Measurements from ENCODE around the gene EEIG1.

DNA sequence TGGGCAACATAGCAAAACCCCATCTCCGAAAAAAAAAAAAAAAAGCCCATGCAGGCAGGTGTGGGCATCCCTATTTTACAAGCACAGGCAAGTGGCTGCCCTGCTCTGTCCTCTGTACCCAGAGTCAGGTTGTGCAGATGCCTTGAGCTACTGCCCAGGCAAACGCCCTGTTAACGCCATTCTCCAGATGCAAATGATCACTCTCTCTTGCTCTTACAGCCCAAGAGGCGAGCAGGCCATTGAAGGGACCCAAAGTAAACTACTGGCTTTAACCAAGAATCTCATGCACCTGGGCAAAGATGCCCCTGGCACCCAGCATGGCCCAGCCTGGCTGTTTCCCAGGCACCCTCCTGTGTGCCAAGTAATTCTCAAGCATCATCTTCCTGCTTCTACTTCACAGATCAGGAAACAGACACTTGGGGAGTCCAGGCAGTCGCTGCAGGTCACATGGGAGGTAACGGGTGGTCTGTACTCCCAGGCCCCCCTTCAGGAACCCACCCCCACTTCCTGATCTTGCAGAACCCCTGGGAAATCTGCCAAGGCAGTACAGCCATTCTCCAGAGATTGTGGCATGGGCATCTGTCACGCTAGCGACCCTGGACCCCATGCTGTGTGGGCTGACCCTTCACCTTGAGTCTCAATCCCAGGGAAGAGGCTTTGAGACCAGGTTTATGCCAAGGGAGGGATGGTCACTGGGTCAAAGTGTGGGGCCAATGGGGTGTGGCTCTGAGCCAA lies 14.2 kb downstream of the EEIG1 start:
- TF ChIP-seq EZH2 (IDR thresholded peaks at IDR 0.05; ENCODE audit: insufficient read depth, poor library complexity, severe bottlenecking), result no peak
- no peak for TF ChIP-seq EZH2phosphoT487 (IDR thresholded peaks at IDR 0.05; ENCODE audit: insufficient read depth, low read depth)

Data from GM23248 (cell line).